ENCODE measurements around the gene SLC25A39. TPM values are rescaled to one million over a fixed set of nuclear protein-coding genes. Genes with fewer than 3 reads are reported as not detected.

SLC25A39 gene
- total RNA-seq, 4 donors from 2014 or later = 136 to 154 (median 141) TPM

- peaks cover 57% of the 10 kb centered on the region for H3K27me3 ChIP-seq
- 5 to 19% methylated on average over 5 to 26 of the region's 26 CpGs for WGBS, 2 donors (ENCODE audit: low coverage in 1 of 2)
- H3K4me3 ChIP-seq = peak overlapping the region in 3 of 4 donors; percentile 20 to 45 (median 22)
Measured at GRCh38 chr17:44307387-44308186, 17.0 kb downstream of the SLC25A39 start.

GRCh38 chr17:44304651-44305050 lies 20.0 kb downstream of the SLC25A39 start:
- no peak for DNase-seq
- in situ Hi-C loops (cut with MboI; ENCODE audit: low pct_ligation_motif_present in 1 of 4, low pct_unique_long_range_greater_than_20kb in 1 of 4, low sequenced_read_pairs in 3 of 4) (no loop called here), intact Hi-C loops (cut with DNase I; ENCODE audit: low total_unique reads) (loop anchor here (5.0 kb wide), 1 partner anchor 1687 kb away; no protein-coding TSS in a partner anchor)
- no peak overlapping the region for H3K27ac ChIP-seq
- H3K9me3 ChIP-seq = no peaks in the 10 kb centered on the region
- TF ChIP-seq EP300 (IDR thresholded peaks at IDR 0.05; ENCODE audit: low read depth) = no peak
- no peak for TF ChIP-seq POLR2A (IDR thresholded peaks at IDR 0.05)
- TF ChIP-seq CTCF (IDR thresholded peaks at IDR 0.05) = no peak
- no peak for TF ChIP-seq POLR2AphosphoS5 (IDR thresholded peaks at IDR 0.05)
- no peak overlapping the region for H3K4me3 ChIP-seq
- peaks cover 6 to 20% (median 14%) of the 10 kb centered on the region in 4 donors for H3K4me1 ChIP-seq
- peaks cover 67% of the 10 kb centered on the region for H3K27me3 ChIP-seq
- H3K36me3 ChIP-seq = no peaks in the 10 kb centered on the region

More at GRCh38 chr17:44307387-44308186, 17.0 kb downstream of the SLC25A39 start:
- Histone ChIP-seq H3K27ac (peak overlapping the region; percentile 33 to 77 (median 63)), H3K4me1 (peaks cover 6 to 20% (median 14%) of the 10 kb centered on the region in 4 donors), H3K9me3 (no peaks in the 10 kb centered on the region), H3K36me3 (no peaks in the 10 kb centered on the region)
- in situ Hi-C loops (cut with MboI; ENCODE audit: low pct_ligation_motif_present in 1 of 4, low pct_unique_long_range_greater_than_20kb in 1 of 4, low sequenced_read_pairs in 3 of 4) (no loop called here), intact Hi-C loops (cut with DNase I; ENCODE audit: low total_unique reads) (loop anchor here (5.0 kb wide), 1 partner anchor 1690 kb away; no protein-coding TSS in a partner anchor)
- peak; percentile 25 for DNase-seq
- TF ChIP-seq POLR2AphosphoS5 (IDR thresholded peaks at IDR 0.05) = no peak
- TF ChIP-seq EP300 (IDR thresholded peaks at IDR 0.05; ENCODE audit: low read depth) = no peak
- no peak for TF ChIP-seq POLR2A (IDR thresholded peaks at IDR 0.05)
- no peak for TF ChIP-seq CTCF (IDR thresholded peaks at IDR 0.05)

GRCh38 chr17:44297975-44298374 lies 26.6 kb downstream of the SLC25A39 start:
- in situ Hi-C loops (cut with MboI; ENCODE audit: low pct_ligation_motif_present in 1 of 4, low pct_unique_long_range_greater_than_20kb in 1 of 4, low sequenced_read_pairs in 3 of 4) (no loop called here), intact Hi-C loops (cut with DNase I; ENCODE audit: low total_unique reads) (no loop called here)
- DNase-seq = no peak
- no peak overlapping the region for H3K27ac ChIP-seq
- no peaks in the 10 kb centered on the region for H3K4me1 ChIP-seq
- no peaks in the 10 kb centered on the region for H3K36me3 ChIP-seq
- no peak overlapping the region for H3K4me3 ChIP-seq
- WGBS, 2 donors (ENCODE audit: low coverage in 1 of 2) = 93% methylated on average over 3 of the region's 3 CpGs; no CpG with 5 or more reads in 1 of the 2 donors
- H3K27me3 ChIP-seq = peaks cover 18% of the 10 kb centered on the region
- H3K9me3 ChIP-seq = no peaks in the 10 kb centered on the region
- TF ChIP-seq POLR2AphosphoS5 (IDR thresholded peaks at IDR 0.05) (no peak), POLR2A (IDR thresholded peaks at IDR 0.05) (no peak), EP300 (IDR thresholded peaks at IDR 0.05; ENCODE audit: low read depth) (no peak), CTCF (IDR thresholded peaks at IDR 0.05) (no peak)

- WGBS, 2 donors (ENCODE audit: low coverage in 1 of 2) = 83 to 100% methylated on average over 1 to 9 of the region's 9 CpGs
- Histone ChIP-seq H3K4me3 (no peak overlapping the region), H3K36me3 (no peaks in the 10 kb centered on the region), H3K4me1 (no peaks in the 10 kb centered on the region), H3K27me3 (peaks cover 7% of the 10 kb centered on the region), H3K9me3 (no peaks in the 10 kb centered on the region), H3K27ac (no peak overlapping the region)
- no peak for DNase-seq
- intact Hi-C loops (cut with DNase I; ENCODE audit: low total_unique reads) = no loop called here
- in situ Hi-C loops (cut with MboI; ENCODE audit: low pct_ligation_motif_present in 1 of 4, low pct_unique_long_range_greater_than_20kb in 1 of 4, low sequenced_read_pairs in 3 of 4) = no loop called here
- TF ChIP-seq CTCF (IDR thresholded peaks at IDR 0.05) (no peak), EP300 (IDR thresholded peaks at IDR 0.05; ENCODE audit: low read depth) (no peak)
Measured at GRCh38 chr17:44293509-44294226, 31.0 kb downstream of the SLC25A39 start.

All from transverse colon (tissue), 4 donors.